ENCODE data around the gene APOBEC3B.
"Not testable (repeated sequence)": the region's sequence is repeated elsewhere in the genome, so short reads cannot be mapped to it uniquely, and the experiment has no call there.

The APOBEC3B gene

DNA sequence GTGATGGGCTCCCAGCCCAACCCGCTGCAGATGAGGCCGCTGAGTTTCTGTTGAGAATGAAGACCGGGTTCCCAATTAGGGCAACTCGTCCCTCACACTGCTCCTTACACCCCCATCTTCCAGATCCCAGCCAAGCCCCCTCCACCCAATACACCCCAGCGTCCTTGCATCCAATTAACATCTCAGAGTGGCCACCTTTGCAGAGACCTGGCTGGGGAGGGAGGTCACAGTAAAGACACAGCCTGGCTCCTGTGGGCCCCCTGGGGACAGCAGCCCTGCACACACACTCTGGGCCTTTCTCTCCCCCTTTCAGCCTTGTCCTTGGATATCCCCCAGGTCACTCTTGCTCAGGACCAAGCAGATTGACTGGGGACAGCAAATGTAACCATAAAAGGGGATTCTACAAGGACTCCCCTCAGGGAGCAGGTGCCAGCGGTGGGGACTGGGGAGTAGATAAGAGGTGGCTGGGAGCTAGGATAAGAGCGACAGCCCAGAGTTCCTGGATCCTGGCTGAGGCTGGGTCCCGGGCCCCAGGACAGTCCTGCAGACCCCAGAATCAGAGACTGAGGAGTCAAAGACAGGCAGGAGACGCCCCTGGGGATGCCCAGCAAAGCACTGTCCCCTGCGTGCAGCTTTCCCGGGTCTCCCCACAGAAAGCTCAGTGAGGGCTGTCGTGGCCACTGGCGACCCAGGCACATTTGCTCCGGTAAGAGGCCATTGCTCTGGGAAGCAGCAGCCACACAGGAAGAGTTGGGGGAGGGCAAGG lies 16.4 kb upstream of the APOBEC3B start:
- H3K4me3 ChIP-seq (ENCODE audit: low read depth, low read length) = no peak overlapping the region

GRCh38 chr22:38966380-38966702 lies 15.8 kb upstream of the APOBEC3B start:
- H3K4me3 ChIP-seq (ENCODE audit: low read depth, low read length) = no peak overlapping the region

DNA sequence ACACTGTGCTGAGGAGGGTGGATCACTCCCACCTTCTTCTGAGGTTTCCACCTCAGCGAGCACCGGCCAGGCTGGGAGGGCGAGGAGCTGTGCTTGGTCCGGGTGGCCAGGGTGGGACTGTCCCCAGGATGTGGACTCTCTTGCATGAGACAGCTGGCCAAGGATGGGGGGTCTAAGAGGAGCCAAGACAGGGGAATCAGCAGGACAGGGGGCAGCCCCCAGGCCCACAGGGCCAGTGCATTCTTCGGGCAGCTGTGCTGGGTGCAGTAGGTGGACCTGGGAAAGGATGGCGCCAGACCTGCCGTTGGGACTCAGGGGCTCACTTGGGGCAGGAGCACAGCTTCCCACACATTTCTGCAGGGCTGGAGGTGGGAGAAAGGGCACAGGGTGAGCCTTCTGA lies 15.2 kb upstream of the APOBEC3B start:
- H3K4me3 ChIP-seq (ENCODE audit: low read depth, low read length) = no peak overlapping the region

DNA sequence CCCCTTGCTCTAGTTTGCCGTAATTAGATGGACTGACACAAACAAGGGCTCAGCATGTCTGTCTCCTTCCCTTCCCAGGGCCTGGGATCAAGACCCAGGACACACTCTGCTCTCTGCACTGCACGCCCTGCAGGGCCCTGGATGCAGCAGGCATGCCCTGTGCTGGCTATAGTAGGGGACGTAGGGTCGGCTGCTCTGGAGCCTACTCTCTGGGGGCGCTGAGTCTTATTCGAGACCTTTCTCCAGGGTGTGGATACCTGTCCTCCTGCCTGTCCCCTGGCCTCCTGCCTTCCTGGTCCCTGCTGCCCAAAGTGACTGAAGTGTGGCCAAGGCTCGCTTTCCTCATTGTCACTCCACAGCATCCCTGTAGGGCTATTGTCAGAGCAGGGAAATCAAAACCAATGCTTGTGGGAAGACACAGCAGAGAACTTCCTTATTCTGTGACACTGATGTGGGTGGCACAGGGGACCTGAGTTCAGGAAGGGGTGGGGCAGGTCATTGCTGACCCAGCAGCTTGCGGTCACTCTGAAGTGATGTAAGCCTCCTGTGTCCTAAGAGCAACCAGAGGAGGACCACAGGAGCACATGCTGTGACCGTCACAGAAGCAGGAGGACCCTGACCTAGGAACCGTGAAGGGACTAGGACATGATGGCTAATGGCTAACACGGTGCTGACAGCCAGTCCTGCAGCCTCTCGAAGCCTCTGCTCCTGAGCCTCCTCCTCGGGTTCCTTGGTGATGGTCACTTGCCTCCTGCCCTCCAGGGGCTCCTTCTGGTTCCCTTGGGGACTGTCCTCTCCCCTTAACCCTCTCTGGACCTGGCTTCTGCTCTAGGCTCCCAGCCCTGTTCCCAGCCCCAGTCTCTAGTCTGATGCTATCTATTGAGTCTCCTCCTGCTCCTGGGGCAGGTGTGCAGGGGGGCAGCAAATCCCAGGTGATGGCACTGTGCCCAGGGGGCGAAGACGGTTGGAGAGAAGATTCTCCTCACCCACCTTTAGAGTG lies 14.4 kb upstream of the APOBEC3B start:
- no peak overlapping the region for H3K4me3 ChIP-seq (ENCODE audit: low read depth, low read length)

DNA sequence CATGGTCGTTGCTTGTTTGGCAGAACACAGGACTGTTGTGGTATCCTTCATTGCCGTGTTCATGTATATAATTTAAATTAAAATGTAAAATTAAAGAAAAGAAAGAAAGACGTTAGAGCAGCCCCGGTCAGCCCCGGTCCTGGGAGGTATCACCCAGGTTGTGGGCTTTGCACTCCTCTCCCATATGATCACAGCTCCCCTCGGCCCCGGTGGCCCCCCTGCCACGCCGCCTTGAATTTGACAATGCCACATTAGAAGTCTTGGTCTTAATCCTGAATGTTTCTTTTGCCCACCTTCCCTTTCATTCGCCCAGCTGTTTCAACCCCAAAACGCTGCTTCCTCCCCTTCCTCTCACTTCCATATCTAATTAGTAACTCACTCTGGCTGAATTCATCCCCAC lies 13.3 kb upstream of the APOBEC3B start:
- no peak overlapping the region for H3K4me3 ChIP-seq (ENCODE audit: low read depth, low read length)

DNA sequence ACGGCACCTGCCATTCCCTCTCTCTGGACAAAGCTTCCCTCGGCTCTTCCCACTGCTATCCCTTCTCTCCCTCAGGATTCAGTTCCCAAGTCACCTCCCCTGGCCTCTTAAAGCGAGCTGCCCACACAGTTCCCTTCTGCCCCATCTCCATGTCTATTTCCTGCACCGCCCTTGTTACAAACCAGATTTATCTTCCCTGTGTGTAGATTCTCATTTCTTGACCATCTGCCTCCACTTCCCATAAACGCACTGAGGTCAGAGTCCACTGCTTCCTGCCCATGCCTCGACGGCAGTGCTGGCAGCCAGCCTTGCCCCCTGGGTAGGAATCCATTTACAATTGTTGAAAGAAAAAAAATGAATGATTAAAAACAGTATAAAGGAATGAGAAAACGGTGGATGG lies 11.6 kb upstream of the APOBEC3B start:
- H3K4me3 ChIP-seq (ENCODE audit: low read depth, low read length) = no peak overlapping the region

GRCh38 chr22:38971202-38971601 lies 10.9 kb upstream of the APOBEC3B start:
- no peak overlapping the region for H3K4me3 ChIP-seq (ENCODE audit: low read depth, low read length)

- no peak overlapping the region for H3K4me3 ChIP-seq (ENCODE audit: low read depth, low read length)
Observed at GRCh38 chr22:38971791-38972190, 10.4 kb upstream of the APOBEC3B start.

DNA sequence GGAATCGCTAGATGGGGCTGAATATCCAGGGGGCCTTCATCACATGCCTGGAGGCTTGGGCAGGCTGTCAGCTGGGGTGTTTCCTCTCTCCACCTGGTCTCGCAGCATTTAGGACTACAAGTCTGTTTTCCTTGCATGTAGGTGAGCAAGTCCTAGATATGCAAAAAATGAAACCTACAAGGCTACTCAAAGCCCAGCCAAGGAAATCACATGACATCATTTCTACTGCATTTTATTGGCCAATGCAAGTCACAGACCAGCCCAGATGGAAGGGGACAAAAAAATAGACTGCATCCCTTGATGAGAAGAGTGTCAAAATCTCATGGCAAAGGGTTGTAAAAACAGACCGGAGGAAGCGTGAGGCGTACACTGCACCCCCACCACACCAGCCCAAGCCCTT lies 9.6 kb upstream of the APOBEC3B start:
- H3K4me3 ChIP-seq (ENCODE audit: low read depth, low read length) = no peak overlapping the region

DNA sequence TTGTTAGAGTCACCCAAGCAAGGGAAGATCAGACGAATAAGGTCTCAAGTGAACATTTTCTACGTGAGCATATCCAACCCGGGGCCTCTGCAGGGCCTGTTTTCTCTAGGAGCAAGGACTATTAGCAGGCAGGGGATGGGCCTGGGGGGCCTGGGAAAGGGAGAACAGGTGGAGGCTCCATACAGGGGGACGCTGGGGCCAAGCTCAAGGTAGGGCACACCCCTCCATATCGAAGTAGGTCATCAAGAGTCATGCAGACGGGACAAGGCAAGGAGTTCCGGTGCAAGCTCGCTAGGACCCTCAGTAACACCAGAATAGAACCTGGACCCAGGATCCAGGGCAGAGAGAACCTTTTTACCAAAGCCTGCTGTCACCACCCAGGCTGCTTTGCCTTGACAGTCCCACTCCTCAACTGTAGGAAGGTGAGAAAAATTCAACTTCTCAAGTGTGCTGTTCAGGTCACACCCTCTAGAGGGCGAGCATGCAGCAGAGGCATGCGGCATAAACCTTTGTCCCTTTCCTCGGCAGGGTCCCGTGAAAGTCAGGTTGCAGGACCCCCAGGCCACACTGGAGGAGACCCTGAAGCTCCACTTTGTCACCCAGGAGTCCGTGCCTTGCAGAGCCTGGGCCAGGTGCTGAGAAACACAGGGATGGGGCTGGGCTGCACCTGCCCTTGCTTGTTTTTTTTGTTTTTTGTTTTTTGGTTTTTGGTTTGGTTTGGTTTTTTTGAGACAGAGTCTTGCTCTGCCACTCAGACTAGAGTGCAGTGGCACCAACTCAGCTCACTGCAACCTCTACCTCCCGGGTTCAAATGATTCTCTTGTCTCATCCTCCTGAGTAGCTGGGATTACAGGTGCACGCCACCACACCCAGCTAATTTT lies 8.6 kb upstream of the APOBEC3B start:
- no peak overlapping the region for H3K4me3 ChIP-seq (ENCODE audit: low read depth, low read length)

DNA sequence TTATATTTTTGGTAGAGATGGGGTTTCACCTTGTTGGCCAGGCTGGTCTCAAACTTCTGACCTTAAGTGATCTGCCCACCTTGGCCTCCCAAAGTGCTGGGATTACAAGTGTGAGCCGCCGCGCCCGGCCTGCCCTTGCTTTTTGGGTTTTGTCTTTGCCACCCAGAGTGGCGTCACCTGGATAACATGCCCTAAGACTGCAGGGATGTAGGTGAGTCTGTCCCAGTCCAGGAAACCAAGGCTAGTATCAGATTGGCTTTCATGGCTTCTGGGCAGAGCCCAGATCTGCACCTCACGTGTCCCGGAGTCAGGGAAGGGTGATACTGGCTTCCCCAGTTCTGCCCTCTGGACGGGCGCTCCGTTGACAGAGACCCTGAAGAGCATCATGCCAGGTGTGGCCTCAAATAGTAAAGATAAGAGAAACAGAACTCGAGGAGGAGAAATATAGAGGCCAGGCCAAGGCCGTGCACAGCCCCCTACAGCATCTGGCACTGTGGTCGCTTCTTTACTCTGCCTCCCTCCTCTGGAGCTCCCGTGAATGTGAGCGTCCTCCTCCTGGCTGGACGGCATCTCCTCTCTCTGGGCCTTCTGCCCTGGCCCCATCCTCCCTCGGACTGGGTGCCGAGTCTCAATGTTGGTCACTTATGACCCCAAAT lies 7.8 kb upstream of the APOBEC3B start:
- no peak overlapping the region for H3K4me3 ChIP-seq (ENCODE audit: low read depth, low read length)

DNA sequence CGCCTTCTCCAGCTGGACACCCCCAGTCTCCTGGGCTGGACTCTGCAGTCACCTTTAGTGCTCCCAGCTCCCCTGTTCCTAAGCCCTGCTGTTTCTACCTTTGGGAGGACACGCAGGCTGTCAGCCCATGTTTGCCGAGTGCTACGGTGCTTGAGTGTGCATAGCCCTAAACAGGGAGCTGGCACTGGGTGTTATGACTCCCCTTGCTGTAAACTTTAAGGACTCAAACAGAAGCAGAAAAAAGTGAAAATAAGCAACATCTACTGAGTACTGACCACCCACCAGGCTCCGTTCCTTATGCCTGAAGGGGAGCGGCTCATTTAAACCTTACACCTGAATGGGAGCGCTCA lies 7.3 kb upstream of the APOBEC3B start:
- no peak overlapping the region for H3K4me3 ChIP-seq (ENCODE audit: low read depth, low read length)

GRCh38 chr22:38977289-38977688 lies 4.9 kb upstream of the APOBEC3B start:
- H3K4me3 ChIP-seq (ENCODE audit: low read depth, low read length) = not testable (repeated sequence)

DNA sequence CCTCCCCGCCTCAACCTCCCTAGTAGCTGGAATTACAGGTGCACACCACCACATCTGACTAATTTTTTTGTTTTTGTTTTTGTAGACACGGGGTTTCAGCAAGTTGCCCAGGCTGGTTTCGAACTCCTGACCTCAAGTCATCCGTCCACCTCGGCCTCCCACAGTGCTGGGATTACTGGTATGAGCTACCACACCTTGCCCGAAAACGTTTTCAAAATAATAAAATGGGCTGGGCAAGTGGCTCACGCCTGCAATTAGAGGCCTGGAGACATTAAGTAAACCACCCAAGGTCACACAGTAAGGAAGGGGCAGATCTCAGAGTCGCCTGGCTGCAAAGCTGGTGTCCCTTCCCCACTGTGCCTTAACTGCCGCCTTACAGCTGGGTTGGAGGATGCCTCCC lies 1.6 kb upstream of the APOBEC3B start:
- H3K4me3 ChIP-seq (ENCODE audit: low read depth, low read length) = not testable (repeated sequence)

GRCh38 chr22:38981005-38981991 lies 849 bp upstream of the APOBEC3B start:
- no peak overlapping the region for H3K4me3 ChIP-seq (ENCODE audit: low read depth, low read length)

GRCh38 chr22:38984224-38984623 lies 2.1 kb downstream of the APOBEC3B start:
- H3K4me3 ChIP-seq (ENCODE audit: low read depth, low read length) = no peak overlapping the region

GRCh38 chr22:38984784-38985757 lies 2.9 kb downstream of the APOBEC3B start:
- not testable (repeated sequence) for H3K4me3 ChIP-seq (ENCODE audit: low read depth, low read length)

DNA sequence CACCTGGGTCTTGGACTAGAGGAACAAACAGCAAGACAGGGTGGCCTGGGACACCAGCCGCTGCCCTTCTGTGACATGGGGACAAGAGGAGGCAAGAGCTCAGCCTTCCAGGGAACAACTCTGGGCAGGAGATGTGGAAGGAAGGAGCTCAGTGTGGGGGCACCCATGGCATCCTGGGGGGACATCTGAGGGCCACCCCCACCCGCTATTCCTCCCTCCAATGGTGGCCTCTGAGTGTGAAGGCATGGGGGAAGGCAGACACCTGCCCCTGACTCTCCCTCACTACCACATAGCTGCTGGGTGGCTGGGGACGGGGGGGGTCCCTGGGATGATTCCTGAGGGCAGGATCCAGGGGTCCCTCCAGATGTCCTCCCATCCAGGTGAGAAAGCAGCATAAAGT lies 4.5 kb downstream of the APOBEC3B start:
- no peak overlapping the region for H3K4me3 ChIP-seq (ENCODE audit: low read depth, low read length)

Measured in iPS-11a (cell line).